Neural cell (in vitro differentiated cells): ENCODE results near the gene P2RY8.

Experiments
- CTCF ChIP-seq: fragments of 450-650 bp; IDR thresholded peaks from 2 replicates; pipeline ENCODE4 v1.5.1; 2014; ENCODE audit warnings: antibody characterized with exemption, mild to moderate bottlenecking, moderate library complexity; ENCODE audit not compliant: poor library complexity, severe bottlenecking
- EP300 ChIP-seq: fragments of 450-650 bp; conservative IDR thresholded peaks from 2 replicates; pipeline ENCODE4 v1.6.1; 2014; ENCODE audit warnings: antibody characterized with exemption, mild to moderate bottlenecking, moderate library complexity; ENCODE audit not compliant: poor library complexity, severe bottlenecking
- POLR2AphosphoS5 ChIP-seq: IDR thresholded peaks from 2 replicates; pipeline ENCODE4 v1.6.1; 2012
- RAD21 ChIP-seq: fragments of 450-650 bp; conservative IDR thresholded peaks from 2 replicates; pipeline ENCODE4 v1.6.1; 2014; ENCODE audit warnings: antibody characterized with exemption, mild to moderate bottlenecking, moderate library complexity
- REST ChIP-seq: IDR thresholded peaks from 2 replicates; pipeline ENCODE4 v1.6.1; 2012; ENCODE audit warnings: borderline replicate concordance
- TAF1 ChIP-seq: IDR thresholded peaks from 2 replicates; pipeline ENCODE4 v1.6.1; 2012; ENCODE audit warnings: low read depth

- TF ChIP-seq CTCF (no peak), POLR2AphosphoS5 (no peak), REST (no peak), TAF1 (no peak), RAD21 (no peak), EP300 (no peak)
Observed at GRCh38 chrX:1528884-1529203, 8.1 kb downstream of the P2RY8 start.
